ENCODE data around the gene CAPN5.

GRCh38 chr11:77154381-77155081, 87.8 kb downstream of the CAPN5 start:
- TF ChIP-seq POLR2A (IDR thresholded peaks at IDR 0.05; ENCODE audit: low read depth) = no peak
- no peak for TF ChIP-seq CTCF (IDR thresholded peaks at IDR 0.05)
